Activated CD4-positive, alpha-beta T cell treated with anti-CD3 and anti-CD28 coated beads, Interleukin-2, amount 50 U/mL, for 48 hours (primary cell): ENCODE results near the gene MAPK8IP1.

ENCODE experiments used
- DNase-seq, 2 experiments: peaks; one replicate each; pipeline ENCODE4 v3.0.0-alpha.2; 2020

Gene MAPK8IP1

DNA sequence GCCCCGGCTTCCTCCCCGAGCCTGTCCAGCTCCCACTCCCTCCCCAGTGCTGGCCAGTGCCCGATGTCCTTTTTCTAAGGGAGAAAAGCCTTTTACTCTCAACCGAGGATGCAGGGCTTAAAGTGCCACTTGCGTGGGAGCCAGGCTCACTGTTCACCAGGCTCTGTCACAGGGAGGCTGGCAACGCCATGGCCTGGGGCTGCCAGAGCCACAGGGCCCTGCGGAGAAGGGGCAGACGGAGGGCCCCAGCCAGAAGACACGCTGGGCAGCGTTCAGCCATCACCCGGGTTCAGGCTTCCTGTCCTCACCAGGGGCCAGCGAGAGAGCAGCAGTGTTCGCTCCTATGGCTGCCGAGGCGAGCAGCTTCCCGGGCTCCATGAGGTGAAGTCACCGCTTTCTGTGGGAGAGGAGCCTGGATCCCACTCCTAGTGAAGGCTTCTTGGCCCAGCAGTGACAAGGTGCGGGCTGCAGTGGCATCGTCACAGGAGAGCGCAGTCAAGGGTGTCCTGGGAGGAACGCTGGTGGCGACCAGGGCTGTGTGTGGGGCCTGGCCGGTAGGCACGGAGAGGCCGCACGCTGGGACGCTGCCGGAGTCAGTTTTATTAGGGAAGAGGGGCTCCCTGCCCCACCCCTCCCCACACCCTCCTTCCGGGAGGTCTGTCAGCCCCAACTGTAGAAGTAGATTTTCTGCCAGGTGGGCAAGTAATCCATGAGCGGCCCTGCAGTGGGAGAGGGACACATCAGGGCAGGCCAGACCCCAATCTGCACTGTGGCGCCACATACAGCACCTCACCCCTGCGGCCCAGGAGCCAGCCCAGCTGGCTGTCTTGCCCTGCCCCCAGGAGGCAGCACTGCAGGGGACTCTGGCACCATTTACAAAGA lies 24.4 kb downstream of the MAPK8IP1 start:
- no peak for DNase-seq

DNA sequence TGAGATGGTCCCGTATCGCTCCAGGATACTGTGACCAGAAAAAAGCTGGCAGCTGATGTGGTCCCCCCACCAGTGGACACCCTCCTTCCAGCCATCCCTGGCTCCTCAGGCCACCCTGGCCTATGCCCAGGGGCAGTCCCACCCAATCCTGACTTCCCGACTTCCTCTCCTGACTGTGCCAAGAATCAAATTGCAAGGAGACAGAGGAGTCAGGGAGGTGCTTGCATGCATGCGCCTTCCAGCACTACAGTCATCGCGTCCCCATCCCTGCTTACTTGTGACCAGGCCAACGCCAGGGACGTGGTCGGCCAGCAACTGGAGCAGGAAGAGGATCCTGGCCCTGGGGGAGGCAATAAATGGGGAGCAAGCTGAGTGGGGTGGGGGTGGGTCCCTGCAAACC lies 25.2 kb downstream of the MAPK8IP1 start:
- no peak for DNase-seq

- DNase-seq = no peak
Observed at GRCh38 chr11:45913514-45913913, 28.1 kb downstream of the MAPK8IP1 start.

DNA sequence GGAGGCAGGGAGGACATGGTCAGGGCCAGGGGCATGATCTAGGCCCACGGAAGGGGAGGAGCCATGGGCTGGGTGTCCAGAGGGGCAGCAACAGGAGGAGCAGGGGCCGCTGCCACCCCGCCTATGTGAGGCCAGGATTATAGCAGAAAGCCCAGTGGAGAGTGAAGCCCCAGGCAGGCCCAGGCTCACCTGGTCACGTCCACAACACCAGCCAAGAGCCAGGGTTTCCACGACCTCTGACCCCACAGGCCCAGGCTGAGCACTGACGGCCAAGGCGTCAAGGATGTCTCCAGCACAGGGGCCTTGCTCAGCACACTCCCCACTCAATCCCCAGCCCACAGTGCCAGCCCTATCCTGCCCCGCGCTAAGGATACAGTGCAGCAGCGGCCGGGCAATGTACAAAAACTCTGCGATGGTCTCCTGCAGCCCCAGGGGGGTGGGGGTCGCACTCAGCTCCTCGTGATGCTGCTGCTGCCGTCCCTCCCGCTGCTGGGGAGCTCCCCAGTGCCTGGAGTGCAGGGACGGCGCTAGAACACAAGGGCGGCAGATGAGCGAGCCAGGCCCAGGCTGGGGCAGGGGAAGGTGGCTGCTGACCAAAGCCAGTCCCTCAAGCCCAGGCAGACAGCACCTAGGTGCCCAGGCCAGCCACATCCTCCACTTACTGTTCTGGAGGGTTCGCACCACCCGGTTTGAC lies 28.6 kb downstream of the MAPK8IP1 start:
- no peak for DNase-seq

GRCh38 chr11:45915446-45915845 lies 30.0 kb downstream of the MAPK8IP1 start:
- DNase-seq = no peak

- no peak for DNase-seq
Observed at GRCh38 chr11:45917286-45917622, 31.8 kb downstream of the MAPK8IP1 start.

GRCh38 chr11:45917623-45918330 lies 32.3 kb downstream of the MAPK8IP1 start, which contains the start of gene PEX16:
Gene PEX16, minus strand, starts transcription at chr11:45917877. Its CDS starts 66 bp downstream, at chr11:45917811.
- peak; percentile 91 to 94 for DNase-seq

- DNase-seq = peak; percentile 75 to 83
Observed at GRCh38 chr11:45918331-45918941, 33.0 kb downstream of the MAPK8IP1 start.

GRCh38 chr11:45918962-45919675 lies 33.7 kb downstream of the MAPK8IP1 start:
- no peak for DNase-seq

GRCh38 chr11:45919806-45920530 lies 34.5 kb downstream of the MAPK8IP1 start:
- DNase-seq = no peak

DNA sequence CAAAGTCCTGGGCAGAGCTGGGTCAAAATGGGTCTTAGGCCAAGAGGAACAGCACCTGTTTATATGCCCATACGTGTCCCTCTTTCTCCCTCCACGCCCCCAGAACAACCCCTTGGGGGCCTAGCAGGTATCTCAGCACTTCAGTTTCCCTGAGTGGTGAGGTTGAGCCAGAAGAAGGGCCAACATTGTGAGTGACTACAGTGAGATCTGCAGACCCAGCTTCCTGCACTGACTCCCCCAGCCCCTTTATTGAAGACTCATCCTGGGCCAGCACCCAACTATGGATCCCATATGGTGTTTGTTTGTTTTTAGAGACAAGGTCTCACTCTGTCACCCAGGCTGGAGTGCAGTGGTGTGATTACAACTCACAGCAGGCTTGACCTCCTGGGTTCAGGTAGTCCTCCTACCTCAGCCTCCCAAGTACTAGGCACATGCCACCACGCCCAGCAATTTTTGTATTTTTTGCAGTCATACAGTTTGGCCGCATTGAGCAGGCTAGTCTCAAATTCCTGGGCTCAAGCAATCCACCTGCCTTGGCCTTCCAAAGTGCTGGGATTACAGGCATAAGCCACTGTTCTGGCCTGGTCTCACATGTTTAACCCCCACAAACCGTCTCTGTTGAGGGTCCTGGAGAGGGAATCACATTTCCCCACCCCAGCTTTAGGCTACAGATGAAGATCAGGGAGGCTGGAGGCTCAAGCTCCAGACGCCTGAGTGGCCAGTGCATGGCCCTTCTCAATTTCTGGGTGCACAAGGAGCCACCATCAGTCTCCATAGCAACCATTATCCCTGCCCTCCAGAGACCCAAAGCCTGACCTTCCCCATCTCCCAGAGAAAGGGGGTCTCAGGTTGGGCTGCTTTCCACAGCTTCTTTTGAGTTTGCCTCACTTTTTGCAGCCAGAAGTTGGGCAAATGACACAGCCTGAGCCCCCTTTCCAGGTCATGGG lies 35.4 kb downstream of the MAPK8IP1 start:
- no peak for DNase-seq

- DNase-seq = no peak
Observed at GRCh38 chr11:45921561-45922424, 36.3 kb downstream of the MAPK8IP1 start.

- DNase-seq = no peak
Observed at GRCh38 chr11:45922425-45923082, 37.1 kb downstream of the MAPK8IP1 start, which contains the start of gene LARGE2. Gene LARGE2, plus strand, starts transcription at chr11:45922656. Its CDS starts 227 bp downstream, at chr11:45922883.

DNA sequence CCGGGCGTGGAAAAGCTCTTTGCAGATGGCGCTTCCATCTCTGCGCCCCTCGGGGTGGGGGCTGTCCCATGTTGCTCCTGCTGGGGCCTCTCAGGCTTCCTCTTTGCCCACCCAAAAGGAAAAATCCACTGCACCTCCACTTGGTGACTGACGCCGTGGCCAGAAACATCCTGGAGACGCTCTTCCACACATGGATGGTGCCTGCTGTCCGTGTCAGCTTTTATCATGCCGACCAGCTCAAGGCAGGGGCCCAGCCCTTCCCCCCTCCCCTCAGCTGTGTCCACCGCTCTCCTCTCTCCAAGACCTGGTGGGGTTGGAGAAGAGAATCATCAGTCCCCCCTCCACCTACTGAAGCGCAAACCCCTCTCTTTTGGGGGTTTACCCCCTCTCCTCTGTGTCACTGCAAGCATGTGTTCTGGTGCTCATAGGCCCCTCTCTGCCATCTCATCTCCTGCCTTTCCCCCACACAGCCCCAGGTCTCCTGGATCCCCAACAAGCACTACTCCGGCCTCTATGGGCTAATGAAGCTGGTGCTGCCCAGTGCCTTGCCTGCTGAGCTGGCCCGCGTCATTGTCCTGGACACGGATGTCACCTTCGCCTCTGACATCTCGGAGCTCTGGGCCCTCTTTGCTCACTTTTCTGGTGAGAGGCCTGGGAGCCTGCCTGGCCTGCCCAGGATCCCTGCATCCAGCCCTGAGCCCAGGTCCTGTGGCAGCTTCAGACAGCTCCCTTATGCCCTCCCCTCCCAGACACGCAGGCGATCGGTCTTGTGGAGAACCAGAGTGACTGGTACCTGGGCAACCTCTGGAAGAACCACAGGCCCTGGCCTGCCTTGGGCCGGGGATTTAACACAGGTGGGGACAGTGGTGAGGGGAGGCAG lies 38.8 kb downstream of the MAPK8IP1 start:
- DNase-seq = no peak

DNA sequence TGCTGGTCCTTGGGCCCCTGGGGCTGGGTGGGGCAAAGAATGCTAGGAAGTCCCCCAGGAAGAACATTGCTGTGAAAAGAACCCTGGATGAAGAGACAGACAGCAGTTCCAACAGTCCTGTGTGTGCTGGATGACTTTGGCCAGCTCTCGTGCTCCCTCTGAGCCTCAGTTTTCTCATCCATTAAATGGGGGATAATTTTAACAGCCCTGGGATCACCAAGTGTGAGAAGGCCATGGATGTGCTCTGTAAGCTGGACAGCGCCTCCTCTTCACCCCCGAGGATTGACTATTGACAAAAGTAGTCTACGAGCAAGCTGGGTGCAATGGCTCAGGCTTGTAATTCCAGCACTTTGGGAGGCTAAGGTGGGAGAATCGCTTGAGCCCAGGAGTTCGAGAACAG lies 39.5 kb downstream of the MAPK8IP1 start:
- no peak for DNase-seq

- no peak for DNase-seq
Observed at GRCh38 chr11:45925550-45925949, 40.1 kb downstream of the MAPK8IP1 start.

DNA sequence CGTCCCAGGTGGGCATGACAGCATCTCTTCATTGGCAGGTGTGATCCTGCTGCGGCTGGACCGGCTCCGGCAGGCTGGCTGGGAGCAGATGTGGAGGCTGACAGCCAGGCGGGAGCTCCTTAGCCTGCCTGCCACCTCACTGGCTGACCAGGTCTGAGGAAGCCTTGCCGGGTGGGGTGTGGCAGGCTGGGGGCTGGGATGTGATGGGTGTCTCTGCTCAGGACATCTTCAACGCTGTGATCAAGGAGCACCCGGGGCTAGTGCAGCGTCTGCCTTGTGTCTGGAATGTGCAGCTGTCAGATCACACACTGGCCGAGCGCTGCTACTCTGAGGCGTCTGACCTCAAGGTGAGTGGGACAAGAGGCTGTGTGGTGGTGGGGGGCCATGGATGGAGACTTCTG lies 40.5 kb downstream of the MAPK8IP1 start:
- DNase-seq = no peak
